Activated T-cell treated with anti-CD3 and anti-CD28 coated beads, Interleukin-2, amount 50 U/mL, for 72 hours (primary cell): ENCODE measurements around the gene TXNL4A. TPM values are rescaled to one million over a fixed set of nuclear protein-coding genes. Genes with fewer than 3 reads are reported as not detected.
A peak's percentile ranks its signal among the peaks of the same experiment; 100 is the strongest.

Source experiments
- ATAC-seq, 2 donors: fragments of 150-1000 bp; cut with Tn5 transposase; replicated peaks in 1 of 2; 2 replicates each; pipeline ENCODE4 v1.10.0; 2021; ENCODE audit warnings: moderate library complexity in 2 of 2, mild to moderate bottlenecking in 1 of 2
- DNase-seq, 2 donors: peaks; one replicate each; pipeline ENCODE4 v3.0.0; 2021 to 2022; ENCODE audit warnings: mixed read lengths in 1 of 2
- H3K27ac Mint-ChIP-seq: one replicate; pipeline ENCODE4 v1.8.0; 2022; ENCODE audit warnings: mild to moderate bottlenecking, moderate library complexity, mixed read lengths
- H3K27me3 Mint-ChIP-seq: one replicate; pipeline ENCODE4 v1.8.0; 2022; ENCODE audit warnings: low read depth, mixed read lengths
- H3K36me3 Mint-ChIP-seq, 2 donors: one replicate each; pipeline ENCODE4 v1.8.0; 2022; ENCODE audit warnings: mixed read lengths in 2 of 2, mild to moderate bottlenecking in 1 of 2; ENCODE audit not compliant: insufficient read depth in 2 of 2
- H3K4me1 Mint-ChIP-seq: one replicate; pipeline ENCODE4 v1.8.0; 2022; ENCODE audit warnings: low read depth, mixed read lengths
- H3K4me3 Mint-ChIP-seq, 2 donors: one replicate each; pipeline ENCODE4 v1.8.0; 2022; ENCODE audit warnings: mild to moderate bottlenecking in 2 of 2, mixed read lengths in 2 of 2, moderate library complexity in 2 of 2
- H3K9me3 Mint-ChIP-seq, 2 donors: one replicate each; pipeline ENCODE4 v1.8.0; 2022; ENCODE audit warnings: mixed read lengths in 2 of 2
- total RNA-seq, 2 donors: library from RNA; stranded (reverse); gene quantifications; one replicate each; pipeline ENCODE4 v1.2.3, GENCODE V29; 2022

Gene TXNL4A
- total RNA-seq, 2 donors from 2014 or later = 92.9 to 105 TPM

GRCh38 chr18:79947054-79947755, 41.2 kb downstream of the TXNL4A start:
- Mint-ChIP-seq H3K27me3 (no peaks in the 10 kb centered on the region), H3K4me3 (no peak overlapping the region), H3K27ac (no peak overlapping the region), H3K9me3 (no peaks in the 10 kb centered on the region), H3K4me1 (peaks cover 55% of the 10 kb centered on the region), H3K36me3 (peaks cover 3 to 6% of the 10 kb centered on the region in 2 donors)
- DNase-seq (no peak), ATAC-seq (no peak)

GRCh38 chr18:79945118-79946042, 43.0 kb downstream of the TXNL4A start:
- Mint-ChIP-seq H3K9me3 (no peaks in the 10 kb centered on the region), H3K36me3 (peaks cover 3 to 10% of the 10 kb centered on the region in 2 donors), H3K27ac (peak overlapping the region; percentile 68), H3K27me3 (no peaks in the 10 kb centered on the region), H3K4me1 (peaks cover 52% of the 10 kb centered on the region), H3K4me3 (peak overlapping the region in 1 of 2 donors; percentile 68)
- ATAC-seq = no peak
- DNase-seq = no peak

- Mint-ChIP-seq H3K27ac (peak overlapping the region; percentile 75), H3K4me1 (peaks cover 46% of the 10 kb centered on the region), H3K27me3 (no peaks in the 10 kb centered on the region), H3K4me3 (peak overlapping the region; percentile 64 to 68), H3K36me3 (peaks cover 4 to 11% of the 10 kb centered on the region in 2 donors), H3K9me3 (no peaks in the 10 kb centered on the region)
- ATAC-seq (peak; percentile 28 to 43), DNase-seq (no peak)
Observed at GRCh38 chr18:79944746-79945117, 43.6 kb downstream of the TXNL4A start.

- Mint-ChIP-seq H3K36me3 (peaks cover 5 to 16% of the 10 kb centered on the region in 2 donors), H3K4me3 (peak overlapping the region; percentile 64 to 68), H3K27ac (peak overlapping the region; percentile 75), H3K27me3 (no peaks in the 10 kb centered on the region), H3K9me3 (no peaks in the 10 kb centered on the region), H3K4me1 (peaks cover 41% of the 10 kb centered on the region)
- ATAC-seq = peak; percentile 83 to 91
- DNase-seq = peak; percentile 57 to 64
Observed at GRCh38 chr18:79944126-79944731, 44.1 kb downstream of the TXNL4A start.

- Mint-ChIP-seq H3K27ac (no peak overlapping the region), H3K4me1 (peaks cover 35% of the 10 kb centered on the region), H3K36me3 (peaks cover 4 to 20% of the 10 kb centered on the region in 2 donors)
Observed at GRCh38 chr18:79943608-79944125, 44.7 kb downstream of the TXNL4A start.

GRCh38 chr18:79942786-79943607, 45.4 kb downstream of the TXNL4A start:
- Mint-ChIP-seq H3K4me1 (peaks cover 32% of the 10 kb centered on the region), H3K4me3 (no peak overlapping the region)

More at GRCh38 chr18:79943608-79944125, 44.7 kb downstream of the TXNL4A start:
- ATAC-seq (no peak), DNase-seq (no peak)
- Mint-ChIP-seq H3K4me3 (peak overlapping the region in 1 of 2 donors; percentile 64), H3K27me3 (no peaks in the 10 kb centered on the region), H3K9me3 (no peaks in the 10 kb centered on the region)

GRCh38 chr18:79942211-79942610, 46.2 kb downstream of the TXNL4A start:
- peaks cover 12 to 28% of the 10 kb centered on the region in 2 donors for H3K36me3 Mint-ChIP-seq

More at GRCh38 chr18:79942786-79943607, 45.4 kb downstream of the TXNL4A start:
- DNase-seq (no peak), ATAC-seq (no peak)
- no peaks in the 10 kb centered on the region for H3K9me3 Mint-ChIP-seq
- no peaks in the 10 kb centered on the region for H3K27me3 Mint-ChIP-seq
- no peak overlapping the region for H3K27ac Mint-ChIP-seq
- H3K36me3 Mint-ChIP-seq = peaks cover 5 to 20% of the 10 kb centered on the region in 2 donors

GRCh38 chr18:79941473-79942119, 46.8 kb downstream of the TXNL4A start:
- peaks cover 25% of the 10 kb centered on the region for H3K4me1 Mint-ChIP-seq
- no peaks in the 10 kb centered on the region for H3K27me3 Mint-ChIP-seq
- no peak for DNase-seq
- no peaks in the 10 kb centered on the region for H3K9me3 Mint-ChIP-seq
- ATAC-seq = no peak
- peaks cover 14 to 34% of the 10 kb centered on the region in 2 donors for H3K36me3 Mint-ChIP-seq
- no peak overlapping the region for H3K27ac Mint-ChIP-seq
- no peak overlapping the region for H3K4me3 Mint-ChIP-seq

More at GRCh38 chr18:79942211-79942610, 46.2 kb downstream of the TXNL4A start:
- ATAC-seq = no peak
- no peaks in the 10 kb centered on the region for H3K9me3 Mint-ChIP-seq
- H3K4me1 Mint-ChIP-seq = peaks cover 30% of the 10 kb centered on the region
- H3K27ac Mint-ChIP-seq = no peak overlapping the region
- H3K27me3 Mint-ChIP-seq = no peaks in the 10 kb centered on the region
- DNase-seq = no peak
- H3K4me3 Mint-ChIP-seq = no peak overlapping the region

GRCh38 chr18:79940814-79941472, 47.4 kb downstream of the TXNL4A start:
- no peak for DNase-seq
- H3K36me3 Mint-ChIP-seq = peaks cover 15 to 40% of the 10 kb centered on the region in 2 donors

GRCh38 chr18:79940126-79940813, 48.1 kb downstream of the TXNL4A start:
- ATAC-seq (no peak), DNase-seq (no peak)
- Mint-ChIP-seq H3K27ac (no peak overlapping the region), H3K9me3 (peaks cover 3 to 6% of the 10 kb centered on the region in 2 donors), H3K4me3 (no peak overlapping the region), H3K4me1 (peaks cover 14% of the 10 kb centered on the region), H3K27me3 (no peaks in the 10 kb centered on the region), H3K36me3 (peaks cover 20 to 46% of the 10 kb centered on the region in 2 donors)

More at GRCh38 chr18:79940814-79941472, 47.4 kb downstream of the TXNL4A start:
- Mint-ChIP-seq H3K4me3 (no peak overlapping the region), H3K4me1 (peaks cover 18% of the 10 kb centered on the region), H3K27ac (no peak overlapping the region), H3K9me3 (peaks cover 0 to 2% of the 10 kb centered on the region in 2 donors), H3K27me3 (no peaks in the 10 kb centered on the region)
- ATAC-seq = no peak

GRCh38 chr18:79939096-79939495, 49.3 kb downstream of the TXNL4A start:
- Mint-ChIP-seq H3K9me3 (peaks cover 4 to 9% of the 10 kb centered on the region in 2 donors), H3K27me3 (no peaks in the 10 kb centered on the region), H3K4me1 (peaks cover 2% of the 10 kb centered on the region), H3K4me3 (no peak overlapping the region), H3K27ac (no peak overlapping the region), H3K36me3 (peaks cover 29 to 52% of the 10 kb centered on the region in 2 donors)
- ATAC-seq = no peak
- DNase-seq = no peak
